ENCODE measurements around the gene HNRNPD. TPM values are rescaled to one million over a fixed set of nuclear protein-coding genes. Genes with fewer than 3 reads are reported as not detected.

The HNRNPD gene
- total and polyA plus RNA-seq, 2 of the 8 experiments (the other 6 are each of a cell fraction or from before 2014, with no cell fraction given), result 118 to 646 TPM

DNA sequence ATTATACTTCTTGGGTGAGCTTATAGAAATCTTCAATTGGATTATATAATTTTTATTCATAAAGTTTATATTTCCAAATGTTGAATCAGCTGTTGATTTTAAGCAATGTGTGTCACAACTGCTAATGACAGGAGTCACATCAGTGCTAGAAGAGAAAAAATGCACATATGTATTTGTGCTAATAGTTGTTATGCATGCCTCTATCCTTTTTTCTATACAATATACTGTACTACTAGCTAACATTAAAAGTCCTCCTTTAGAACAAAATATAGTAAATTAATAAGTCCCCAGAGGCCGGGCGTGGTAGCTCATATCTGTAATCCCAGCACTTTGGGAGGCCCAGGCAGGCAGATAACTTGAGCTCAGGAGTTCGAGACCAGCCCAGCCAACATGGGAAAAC lies 23.7 kb upstream of the HNRNPD start:
- Histone ChIP-seq H3K9ac (replicated peaks in 1 of 4; ENCODE audit: extremely low read depth in 1 of 4, low read depth in 3 of 4, low read length in 3 of 4) (no peak overlapping the region), H2BK5ac (ENCODE audit: low read depth, low read length) (no peak overlapping the region), H3K4me3 (ENCODE audit: extremely low read depth in 1 of 4, insufficient read depth in 2 of 4, low read depth in 3 of 4, low read length in 4 of 4) (no peak overlapping the region), H3K4ac (replicated peaks; ENCODE audit: insufficient read length, low read depth, low read length) (no peak overlapping the region), H3K23me2 (ENCODE audit: low read depth, low read length) (no peaks in the 10 kb centered on the region), H2AFZ (ENCODE audit: low read length) (no peak overlapping the region), H2BK120ac (replicated peaks; ENCODE audit: low read depth, low read length) (no peak overlapping the region), H3K9me3 (ENCODE audit: insufficient read depth in 2 of 2, low read depth in 1 of 2, low read length in 1 of 2) (no peaks in the 10 kb centered on the region), H4K8ac (ENCODE audit: extremely low read depth, insufficient read depth, low read length) (no peak overlapping the region), H4K5ac (ENCODE audit: insufficient read length, low read depth, low read length) (no peak overlapping the region), H3K79me1 (ENCODE audit: low read depth, low read length) (no peaks in the 10 kb centered on the region), H3K18ac (ENCODE audit: extremely low read depth, low read length) (no peak overlapping the region), H2AK5ac (ENCODE audit: low read depth, low read length) (no peak overlapping the region), H3K36me3 (ENCODE audit: control insufficient read depth in 2 of 4, insufficient read depth in 4 of 4, low read length in 3 of 4) (no peaks in the 10 kb centered on the region), H3K4me1 (replicated peaks in 1 of 4; ENCODE audit: control insufficient read depth in 3 of 4, insufficient read depth in 4 of 4, low read length in 3 of 4) (no peaks in the 10 kb centered on the region), H3K14ac (ENCODE audit: insufficient read length) (no peak overlapping the region), H3K4me2 (ENCODE audit: insufficient read depth in 1 of 2, low read depth in 2 of 2, low read length in 2 of 2) (no peak overlapping the region), H4K91ac (replicated peaks; ENCODE audit: insufficient read length, low read length) (no peak overlapping the region), H3K27ac (ENCODE audit: low read depth, low read length) (no peak overlapping the region), H2BK12ac (ENCODE audit: low read depth, low read length) (no peak overlapping the region), H2BK20ac (ENCODE audit: low read length) (no peak overlapping the region), H3K23ac (ENCODE audit: insufficient read length) (no peak overlapping the region), H4K20me1 (replicated peaks in 1 of 2; ENCODE audit: control insufficient read depth in 1 of 2, insufficient read depth in 2 of 2, low read length in 2 of 2) (no peaks in the 10 kb centered on the region), H3K27me3 (replicated peaks in 1 of 4; ENCODE audit: control insufficient read depth in 3 of 4, extremely low read depth in 1 of 4, insufficient read depth in 3 of 4, low read length in 3 of 4) (no peaks in the 10 kb centered on the region), H3K56ac (replicated peaks; ENCODE audit: insufficient read length, low read depth, low read length) (no peak overlapping the region), H2BK15ac (ENCODE audit: low read length) (no peak overlapping the region), H3K79me2 (ENCODE audit: control insufficient read depth in 1 of 2, insufficient read depth in 2 of 2, low read length in 2 of 2) (no peaks in the 10 kb centered on the region)
- no peak for TF ChIP-seq CTBP2 (IDR thresholded peaks at IDR 0.05; ENCODE audit: borderline replicate concordance, insufficient read depth, insufficient read length, low read length)
- no peak for TF ChIP-seq RAD21 (IDR thresholded peaks at IDR 0.05 in 1 of 2, conservative IDR thresholded peaks at IDR 0.05 in 1 of 2; ENCODE audit: low read depth in 2 of 2, low read length in 2 of 2)
- TF ChIP-seq SAP30 (IDR thresholded peaks at IDR 0.05; ENCODE audit: insufficient read depth, insufficient replicate concordance, low read length), result no peak
- TF ChIP-seq GABPA (IDR thresholded peaks at IDR 0.05; ENCODE audit: borderline replicate concordance, insufficient read depth, low read length), result no peak
- POLR2A ChIA-PET (ENCODE audit: partially characterized antibody), result interaction anchor here (0.7 to 5.4 kb wide), 9 partner anchors 9 to 35 kb away, joined by 3 to 29 read pairs (median 3); partner anchors contain the start of gene HNRNPD
- no peak for FAIRE-seq
- DNase-seq (ENCODE audit: low read depth in 1 of 2, low spot score in 2 of 2), result no peak
- WGBS, 2 experiments (ENCODE audit: extremely low coverage in 1 of 2, insufficient coverage in 1 of 2, insufficient read length in 1 of 2, insufficient replicate concordance in 2 of 2, low coverage in 1 of 2, low lambda C conversion rate in 2 of 2, missing lambda C conversion rate in 1 of 2), result 96% methylated on average over 3 of the region's 3 CpGs; no CpG with 5 or more reads in 1 of the 2 experiments
- CTCF ChIA-PET (ENCODE audit: partially characterized antibody), result interaction anchor here (0.8 to 2.4 kb wide), 6 partner anchors 10 to 41 kb away, joined by 3 to 8 read pairs (median 3); no protein-coding TSS in a partner anchor

Measured in H1 (cell line).